Keratinocyte (primary cell): ENCODE measurements around the gene MSH2.

Experiments
- EZH2 ChIP-seq: IDR thresholded peaks from one replicate; pipeline ENCODE4 v1.6.1; 2012; ENCODE audit warnings: inconsistent platforms, mild to moderate bottlenecking, low read length, moderate library complexity
- TF ChIP-seq, protein P1 (sequence below), 3 experiments: IDR thresholded peaks in 1 of 3; conservative IDR thresholded peaks in 1 of 3; optimal IDR thresholded peaks in 1 of 3; 2 replicates in 2 of 3; 3 replicates in 1 of 3; pipeline versions ENCODE3 to v1.5.1; 2011; ENCODE audit warnings: low read length in 3 of 3, mild to moderate bottlenecking in 3 of 3, moderate library complexity in 2 of 3, control low read depth in 1 of 3, inconsistent platforms in 1 of 3; ENCODE audit not compliant: insufficient read depth in 2 of 3; ENCODE audit errors: extremely low read depth in 1 of 3

DNA sequence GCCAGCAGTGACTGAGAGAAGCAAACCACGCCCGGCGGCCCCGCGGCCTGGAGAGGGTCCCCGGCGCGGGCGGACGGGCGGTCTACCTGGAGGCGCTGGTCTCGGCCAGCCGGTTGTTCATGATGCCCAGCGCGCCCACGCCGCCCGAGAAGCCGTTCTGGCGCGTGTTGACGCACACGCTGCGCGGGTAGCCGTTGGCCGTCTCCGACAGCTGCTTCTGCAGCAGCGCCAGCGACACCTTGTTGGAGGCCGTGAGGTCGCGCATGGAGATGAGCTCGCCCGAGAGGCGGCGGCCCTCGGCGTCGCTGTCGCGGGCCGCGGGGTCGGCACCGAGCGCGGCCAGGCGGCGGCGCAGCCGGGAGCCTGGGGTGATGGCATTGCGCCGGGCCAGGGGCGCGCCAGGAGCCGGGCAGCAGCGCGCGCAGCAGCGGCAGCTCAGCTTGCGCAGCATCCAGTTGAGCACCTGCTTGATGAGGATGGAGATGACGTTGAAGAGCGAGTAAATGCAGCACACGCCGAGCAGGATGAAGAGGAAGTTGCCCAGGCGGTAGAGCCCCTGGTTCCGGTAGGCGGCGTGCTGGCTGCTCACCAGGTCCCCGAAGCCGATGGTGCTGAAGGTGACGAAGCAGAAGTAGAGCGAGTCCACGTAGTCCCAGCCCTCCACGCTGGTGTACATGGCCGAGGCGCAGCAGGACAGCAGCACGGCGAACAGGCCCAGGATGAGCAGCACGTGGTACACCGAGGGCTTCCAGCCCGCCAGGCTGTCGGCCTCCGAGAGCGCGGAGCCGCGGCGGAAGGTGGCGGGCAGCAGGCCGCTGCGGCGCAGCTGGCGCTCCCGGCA is 118.1 kb downstream of the MSH2 start:
- TF ChIP-seq, protein P1, sequence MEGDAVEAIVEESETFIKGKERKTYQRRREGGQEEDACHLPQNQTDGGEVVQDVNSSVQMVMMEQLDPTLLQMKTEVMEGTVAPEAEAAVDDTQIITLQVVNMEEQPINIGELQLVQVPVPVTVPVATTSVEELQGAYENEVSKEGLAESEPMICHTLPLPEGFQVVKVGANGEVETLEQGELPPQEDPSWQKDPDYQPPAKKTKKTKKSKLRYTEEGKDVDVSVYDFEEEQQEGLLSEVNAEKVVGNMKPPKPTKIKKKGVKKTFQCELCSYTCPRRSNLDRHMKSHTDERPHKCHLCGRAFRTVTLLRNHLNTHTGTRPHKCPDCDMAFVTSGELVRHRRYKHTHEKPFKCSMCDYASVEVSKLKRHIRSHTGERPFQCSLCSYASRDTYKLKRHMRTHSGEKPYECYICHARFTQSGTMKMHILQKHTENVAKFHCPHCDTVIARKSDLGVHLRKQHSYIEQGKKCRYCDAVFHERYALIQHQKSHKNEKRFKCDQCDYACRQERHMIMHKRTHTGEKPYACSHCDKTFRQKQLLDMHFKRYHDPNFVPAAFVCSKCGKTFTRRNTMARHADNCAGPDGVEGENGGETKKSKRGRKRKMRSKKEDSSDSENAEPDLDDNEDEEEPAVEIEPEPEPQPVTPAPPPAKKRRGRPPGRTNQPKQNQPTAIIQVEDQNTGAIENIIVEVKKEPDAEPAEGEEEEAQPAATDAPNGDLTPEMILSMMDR (optimal IDR thresholded peaks at IDR 0.05 in 1 of 3, IDR thresholded peaks at IDR 0.05 in 1 of 3, conservative IDR thresholded peaks at IDR 0.05 in 1 of 3; ENCODE audit: extremely low read depth in 1 of 3, insufficient read depth in 2 of 3, low read length in 3 of 3), result peak in 2 of 3 experiments; percentile 39 to 65
- TF ChIP-seq EZH2, result no peak
